ENCODE results near the gene UACA. TPM values are rescaled to one million over a fixed set of nuclear protein-coding genes. Genes with fewer than 3 reads are reported as not detected.

UACA gene
- polyA plus RNA-seq, 1 of the 3 experiments (the other 2 are of a cell fraction) = 35.9 TPM

DNA sequence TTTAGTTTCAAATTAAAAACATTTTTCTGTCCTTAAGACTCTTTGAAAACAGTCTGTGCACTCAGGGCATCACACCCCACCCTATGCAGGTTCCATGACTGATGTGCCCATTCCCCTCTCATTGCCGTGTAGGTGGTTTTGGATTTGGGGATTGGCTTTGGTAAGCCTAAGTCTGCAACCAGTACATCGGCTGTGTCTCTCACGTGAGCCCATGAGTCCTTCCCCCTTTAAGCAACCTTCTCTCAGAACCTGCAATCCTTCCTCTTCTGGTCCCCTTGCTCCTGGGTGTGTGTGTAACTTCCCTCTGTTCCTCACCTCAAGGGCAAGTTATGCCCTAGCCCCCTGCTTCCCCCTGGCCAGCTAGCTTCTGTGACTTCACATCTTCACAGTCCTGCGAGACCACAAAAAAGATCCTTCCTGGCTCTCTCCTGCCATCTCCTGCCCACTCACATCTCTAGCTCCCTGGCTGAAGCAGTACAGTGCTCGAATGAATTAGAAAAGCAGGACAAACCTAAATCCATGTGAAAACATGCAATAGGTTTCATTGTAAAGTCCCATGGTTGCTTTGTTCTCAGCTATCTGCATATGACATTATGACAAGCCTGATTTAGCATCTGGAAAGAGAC, 126.7 kb downstream of the UACA start:
- Histone ChIP-seq H3F3A (replicated peaks; ENCODE audit: insufficient read depth) (no peaks in the 10 kb centered on the region), H3K9me2 (no peaks in the 10 kb centered on the region), H3K4me2 (no peak overlapping the region), H3K27me3 (ENCODE audit: insufficient read depth) (no peaks in the 10 kb centered on the region), H4K20me1 (ENCODE audit: insufficient read depth) (no peaks in the 10 kb centered on the region), H3K9me3 (no peaks in the 10 kb centered on the region), H3K79me2 (ENCODE audit: insufficient read depth) (no peaks in the 10 kb centered on the region), H3K9ac (no peak overlapping the region), H3K27ac (ENCODE audit: low read depth in 2 of 2, low read length in 1 of 2) (no peak overlapping the region), H3K4me1 (ENCODE audit: control insufficient read depth in 1 of 2, insufficient read depth in 2 of 2, low read depth in 1 of 2, low read length in 1 of 2) (peaks cover 0 to 8% of the 10 kb centered on the region in 2 experiments; a peak in 1 of 4 replicates), H3K4me3 (ENCODE audit: low read depth in 2 of 2, low read length in 1 of 2) (no peak overlapping the region), H2AFZ (ENCODE audit: low read depth) (no peak overlapping the region), H3K36me3 (replicated peaks in 1 of 2; ENCODE audit: control insufficient read depth in 1 of 2, insufficient read depth in 2 of 2, low read length in 1 of 2) (no peaks in the 10 kb centered on the region)
- CTCF ChIA-PET = interaction anchor here (0.6 to 2.2 kb wide), 23 partner anchors 8 to 1158 kb away, joined by 3 to 10 read pairs (median 3); no protein-coding TSS in a partner anchor
- POLR2A ChIA-PET = no interaction called here
- WGBS (ENCODE audit: low lambda C conversion rate) = 82% methylated on average over 5 of the region's 5 CpGs
- TF ChIP-seq NFIC (IDR thresholded peaks at IDR 0.05; ENCODE audit: borderline replicate concordance) (no peak), ELF1 (IDR thresholded peaks at IDR 0.05) (no peak), FOSL2 (IDR thresholded peaks at IDR 0.05; ENCODE audit: borderline replicate concordance, low read depth) (no peak), SMC3 (IDR thresholded peaks at IDR 0.05; ENCODE audit: low read depth, low read length) (peak; percentile 71), RCOR1 (IDR thresholded peaks at IDR 0.05; ENCODE audit: low read length) (no peak), RAD21 (IDR thresholded peaks at IDR 0.05; ENCODE audit: low read length) (peak; percentile 83)
- TF ChIP-seq, protein P1, sequence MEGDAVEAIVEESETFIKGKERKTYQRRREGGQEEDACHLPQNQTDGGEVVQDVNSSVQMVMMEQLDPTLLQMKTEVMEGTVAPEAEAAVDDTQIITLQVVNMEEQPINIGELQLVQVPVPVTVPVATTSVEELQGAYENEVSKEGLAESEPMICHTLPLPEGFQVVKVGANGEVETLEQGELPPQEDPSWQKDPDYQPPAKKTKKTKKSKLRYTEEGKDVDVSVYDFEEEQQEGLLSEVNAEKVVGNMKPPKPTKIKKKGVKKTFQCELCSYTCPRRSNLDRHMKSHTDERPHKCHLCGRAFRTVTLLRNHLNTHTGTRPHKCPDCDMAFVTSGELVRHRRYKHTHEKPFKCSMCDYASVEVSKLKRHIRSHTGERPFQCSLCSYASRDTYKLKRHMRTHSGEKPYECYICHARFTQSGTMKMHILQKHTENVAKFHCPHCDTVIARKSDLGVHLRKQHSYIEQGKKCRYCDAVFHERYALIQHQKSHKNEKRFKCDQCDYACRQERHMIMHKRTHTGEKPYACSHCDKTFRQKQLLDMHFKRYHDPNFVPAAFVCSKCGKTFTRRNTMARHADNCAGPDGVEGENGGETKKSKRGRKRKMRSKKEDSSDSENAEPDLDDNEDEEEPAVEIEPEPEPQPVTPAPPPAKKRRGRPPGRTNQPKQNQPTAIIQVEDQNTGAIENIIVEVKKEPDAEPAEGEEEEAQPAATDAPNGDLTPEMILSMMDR (IDR thresholded peaks at IDR 0.05) = peak; percentile 49
- DNase-seq = peak; percentile 46

DNA sequence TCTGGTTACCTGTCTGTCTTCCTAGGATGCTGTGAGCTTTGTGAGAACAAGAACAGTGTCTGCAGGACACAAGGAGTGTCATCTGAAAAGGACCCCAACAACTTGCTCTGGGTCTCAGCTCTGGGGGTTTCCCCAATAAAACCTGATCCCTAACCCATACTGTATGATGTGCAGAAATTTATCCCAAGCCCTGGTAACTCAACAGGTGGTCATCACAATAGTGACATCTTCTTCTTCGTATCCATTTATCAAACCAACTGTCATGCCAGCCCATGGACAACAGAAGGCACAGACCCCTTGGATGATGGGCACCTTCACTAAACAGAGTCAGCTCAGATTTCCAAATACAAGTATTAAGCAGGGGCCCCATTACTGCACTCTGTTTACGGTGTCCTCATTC, 127.5 kb downstream of the UACA start:
- H2AFZ ChIP-seq (ENCODE audit: low read depth) = no peak overlapping the region
- ChIA-PET POLR2A (no interaction called here), CTCF (interaction anchor here (0.6 to 2.2 kb wide), 7 partner anchors 59 to 1160 kb away, joined by 3 to 10 read pairs (median 3); no protein-coding TSS in a partner anchor)
- H3K79me2 ChIP-seq (ENCODE audit: insufficient read depth) = no peaks in the 10 kb centered on the region
- peaks cover 0 to 13% of the 10 kb centered on the region in 2 experiments; a peak in 1 of 4 replicates for H3K4me1 ChIP-seq (ENCODE audit: control insufficient read depth in 1 of 2, insufficient read depth in 2 of 2, low read depth in 1 of 2, low read length in 1 of 2)
- H3K27me3 ChIP-seq (ENCODE audit: insufficient read depth) = no peaks in the 10 kb centered on the region
- no peaks in the 10 kb centered on the region for H3K36me3 ChIP-seq (replicated peaks in 1 of 2; ENCODE audit: control insufficient read depth in 1 of 2, insufficient read depth in 2 of 2, low read length in 1 of 2)
- H3K27ac ChIP-seq (ENCODE audit: low read depth in 2 of 2, low read length in 1 of 2) = no peak overlapping the region
- DNase-seq = no peak
- H3K4me3 ChIP-seq (ENCODE audit: low read depth in 2 of 2, low read length in 1 of 2) = no peak overlapping the region
- H3K4me2 ChIP-seq = no peak overlapping the region
- no peaks in the 10 kb centered on the region for H3F3A ChIP-seq (replicated peaks; ENCODE audit: insufficient read depth)
- 83% methylated on average over 2 of the region's 2 CpGs for WGBS (ENCODE audit: low lambda C conversion rate)
- no peaks in the 10 kb centered on the region for H4K20me1 ChIP-seq (ENCODE audit: insufficient read depth)
- H3K9me3 ChIP-seq = no peaks in the 10 kb centered on the region
- no peaks in the 10 kb centered on the region for H3K9me2 ChIP-seq
- H3K9ac ChIP-seq = no peak overlapping the region
- TF ChIP-seq FOXJ3 (CRISPR knock-in tag; IDR thresholded peaks at IDR 0.05) (no peak), RCOR1 (IDR thresholded peaks at IDR 0.05; ENCODE audit: low read length) (no peak), EZH2phosphoT487 (IDR thresholded peaks at IDR 0.05; ENCODE audit: borderline replicate concordance, low read depth) (no peak), CHD2 (IDR thresholded peaks at IDR 0.05; ENCODE audit: low read length, partially characterized antibody) (no peak), NRF1 (IDR thresholded peaks at IDR 0.05; ENCODE audit: low read depth, low read length) (no peak), POLR2AphosphoS5 (IDR thresholded peaks at IDR 0.05; ENCODE audit: low read depth, low read length) (no peak), SIN3A (IDR thresholded peaks at IDR 0.05; ENCODE audit: borderline replicate concordance, low read depth, low read length) (no peak), MEF2A (IDR thresholded peaks at IDR 0.05; ENCODE audit: borderline replicate concordance, low read depth) (no peak), TCF12 (IDR thresholded peaks at IDR 0.05) (no peak), EP300 (IDR thresholded peaks at IDR 0.05; ENCODE audit: borderline replicate concordance in 1 of 2, low read depth in 1 of 2, low read length in 1 of 2) (no peak), JUND (IDR thresholded peaks at IDR 0.05) (no peak)
- TF ChIP-seq, protein P2, sequence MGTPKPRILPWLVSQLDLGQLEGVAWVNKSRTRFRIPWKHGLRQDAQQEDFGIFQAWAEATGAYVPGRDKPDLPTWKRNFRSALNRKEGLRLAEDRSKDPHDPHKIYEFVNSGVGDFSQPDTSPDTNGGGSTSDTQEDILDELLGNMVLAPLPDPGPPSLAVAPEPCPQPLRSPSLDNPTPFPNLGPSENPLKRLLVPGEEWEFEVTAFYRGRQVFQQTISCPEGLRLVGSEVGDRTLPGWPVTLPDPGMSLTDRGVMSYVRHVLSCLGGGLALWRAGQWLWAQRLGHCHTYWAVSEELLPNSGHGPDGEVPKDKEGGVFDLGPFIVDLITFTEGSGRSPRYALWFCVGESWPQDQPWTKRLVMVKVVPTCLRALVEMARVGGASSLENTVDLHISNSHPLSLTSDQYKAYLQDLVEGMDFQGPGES (IDR thresholded peaks at IDR 0.05; ENCODE audit: low read depth, low read length) = no peak
- TF ChIP-seq, protein P3, sequence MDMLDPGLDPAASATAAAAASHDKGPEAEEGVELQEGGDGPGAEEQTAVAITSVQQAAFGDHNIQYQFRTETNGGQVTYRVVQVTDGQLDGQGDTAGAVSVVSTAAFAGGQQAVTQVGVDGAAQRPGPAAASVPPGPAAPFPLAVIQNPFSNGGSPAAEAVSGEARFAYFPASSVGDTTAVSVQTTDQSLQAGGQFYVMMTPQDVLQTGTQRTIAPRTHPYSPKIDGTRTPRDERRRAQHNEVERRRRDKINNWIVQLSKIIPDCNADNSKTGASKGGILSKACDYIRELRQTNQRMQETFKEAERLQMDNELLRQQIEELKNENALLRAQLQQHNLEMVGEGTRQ (IDR thresholded peaks at IDR 0.05; ENCODE audit: borderline replicate concordance, low read depth, low read length) = no peak
- TF ChIP-seq, protein P4, sequence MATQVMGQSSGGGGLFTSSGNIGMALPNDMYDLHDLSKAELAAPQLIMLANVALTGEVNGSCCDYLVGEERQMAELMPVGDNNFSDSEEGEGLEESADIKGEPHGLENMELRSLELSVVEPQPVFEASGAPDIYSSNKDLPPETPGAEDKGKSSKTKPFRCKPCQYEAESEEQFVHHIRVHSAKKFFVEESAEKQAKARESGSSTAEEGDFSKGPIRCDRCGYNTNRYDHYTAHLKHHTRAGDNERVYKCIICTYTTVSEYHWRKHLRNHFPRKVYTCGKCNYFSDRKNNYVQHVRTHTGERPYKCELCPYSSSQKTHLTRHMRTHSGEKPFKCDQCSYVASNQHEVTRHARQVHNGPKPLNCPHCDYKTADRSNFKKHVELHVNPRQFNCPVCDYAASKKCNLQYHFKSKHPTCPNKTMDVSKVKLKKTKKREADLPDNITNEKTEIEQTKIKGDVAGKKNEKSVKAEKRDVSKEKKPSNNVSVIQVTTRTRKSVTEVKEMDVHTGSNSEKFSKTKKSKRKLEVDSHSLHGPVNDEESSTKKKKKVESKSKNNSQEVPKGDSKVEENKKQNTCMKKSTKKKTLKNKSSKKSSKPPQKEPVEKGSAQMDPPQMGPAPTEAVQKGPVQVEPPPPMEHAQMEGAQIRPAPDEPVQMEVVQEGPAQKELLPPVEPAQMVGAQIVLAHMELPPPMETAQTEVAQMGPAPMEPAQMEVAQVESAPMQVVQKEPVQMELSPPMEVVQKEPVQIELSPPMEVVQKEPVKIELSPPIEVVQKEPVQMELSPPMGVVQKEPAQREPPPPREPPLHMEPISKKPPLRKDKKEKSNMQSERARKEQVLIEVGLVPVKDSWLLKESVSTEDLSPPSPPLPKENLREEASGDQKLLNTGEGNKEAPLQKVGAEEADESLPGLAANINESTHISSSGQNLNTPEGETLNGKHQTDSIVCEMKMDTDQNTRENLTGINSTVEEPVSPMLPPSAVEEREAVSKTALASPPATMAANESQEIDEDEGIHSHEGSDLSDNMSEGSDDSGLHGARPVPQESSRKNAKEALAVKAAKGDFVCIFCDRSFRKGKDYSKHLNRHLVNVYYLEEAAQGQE (IDR thresholded peaks at IDR 0.05; ENCODE audit: low read depth, low read length) = no peak

All from SK-N-SH (cell line).